CD4-positive, CD25-positive, alpha-beta regulatory T cell (primary cell): ENCODE results near the gene SMURF2. TPM values are rescaled to one million over a fixed set of nuclear protein-coding genes. Genes with fewer than 3 reads are reported as not detected.

Experiments
- ATAC-seq, 2 donors: fragments of 150-1000 bp; cut with Tn5 transposase; one replicate each; pipeline ENCODE4 v1.10.0; 2021; ENCODE audit warnings: low read depth in 2 of 2, moderate number of reproducible peaks in 2 of 2, moderate library complexity in 1 of 2
- DNase-seq, 3 donors: peaks; one replicate each; pipeline versions ENCODE4 v3.0.0 to v3.0.0-alpha.2; 2012 to 2022; ENCODE audit warnings: mixed read lengths in 1 of 3
- H3K27ac ChIP-seq: one replicate; pipeline ENCODE4 v1.7.0; 2013; ENCODE audit warnings: mild to moderate bottlenecking, low read length; ENCODE audit not compliant: insufficient read depth, poor library complexity, severe bottlenecking
- H3K27me3 ChIP-seq: one replicate; pipeline ENCODE4 v1.7.0; 2013; ENCODE audit warnings: low read length; ENCODE audit not compliant: control insufficient read depth, insufficient read depth
- H3K36me3 ChIP-seq: one replicate; pipeline ENCODE4 v1.7.0; 2013; ENCODE audit warnings: mild to moderate bottlenecking, low read length, moderate library complexity; ENCODE audit not compliant: control insufficient read depth, insufficient read depth
- H3K4me1 ChIP-seq: 2 replicates; pipeline ENCODE4 v1.7.0; 2013; ENCODE audit warnings: mild to moderate bottlenecking, low read length; ENCODE audit not compliant: insufficient read depth, control insufficient read depth, poor library complexity, severe bottlenecking
- H3K4me3 ChIP-seq: one replicate; pipeline ENCODE4 v1.7.0; 2013; ENCODE audit warnings: low read depth, mild to moderate bottlenecking, low read length, moderate library complexity
- H3K9me3 ChIP-seq, 2 experiments: 1 replicate in 1 of 2; 2 replicates in 1 of 2; pipeline ENCODE4 v1.7.0; 2013; ENCODE audit warnings: low read length in 2 of 2, mild to moderate bottlenecking in 1 of 2, moderate library complexity in 1 of 2; ENCODE audit not compliant: control insufficient read depth in 2 of 2
- H3K27ac Mint-ChIP-seq, 3 donors: one replicate each; pipeline ENCODE4 v1.8.0; 2020 to 2022; ENCODE audit warnings: mild to moderate bottlenecking in 3 of 3, mixed read lengths in 3 of 3, moderate library complexity in 2 of 3
- H3K27me3 Mint-ChIP-seq: one replicate; pipeline ENCODE4 v1.8.0; 2022; ENCODE audit warnings: mild to moderate bottlenecking, mixed read lengths
- H3K36me3 Mint-ChIP-seq: one replicate; pipeline ENCODE4 v1.8.0; 2020; ENCODE audit warnings: mixed read lengths
- H3K4me1 Mint-ChIP-seq, 4 donors: one replicate each; pipeline ENCODE4 v1.8.0; 2020 to 2022; ENCODE audit warnings: mixed read lengths in 4 of 4, mild to moderate bottlenecking in 1 of 4
- H3K4me3 Mint-ChIP-seq, 4 donors: one replicate each; pipeline ENCODE4 v1.8.0; 2020 to 2022; ENCODE audit warnings: mild to moderate bottlenecking in 4 of 4, mixed read lengths in 4 of 4, moderate library complexity in 3 of 4
- H3K9me3 Mint-ChIP-seq, 7 donors: one replicate each; pipeline ENCODE4 v1.8.0; 2020 to 2022; ENCODE audit warnings: mixed read lengths in 7 of 7, mild to moderate bottlenecking in 3 of 7, moderate library complexity in 2 of 7
- polyA plus RNA-seq, 4 donors: library from polyadenylated mRNA; unstranded; fragments of 300-500 nt; fragmentation: Illumina TruSeq; gene quantifications; one replicate each; pipeline ENCODE4 v1.2.3, GENCODE V29; 2021
- total RNA-seq: library from RNA; stranded (reverse); gene quantifications from one replicate; pipeline ENCODE4 v1.2.3, GENCODE V29; 2022

Gene SMURF2
- total and polyA plus RNA-seq, 5 donors from 2014 or later: 4.0 to 18.7 (median 4.7) TPM

GRCh38 chr17:64503821-64504768, 158.0 kb downstream of the SMURF2 start:
- Histone ChIP-seq H3K4me3 (peak overlapping the region; percentile 100), H3K36me3 (peaks cover 63% of the 10 kb centered on the region), H3K4me1 (peaks cover 50% of the 10 kb centered on the region), H3K27ac (peak overlapping the region; percentile 99), H3K27me3 (no peaks in the 10 kb centered on the region), H3K9me3 (no peaks in the 10 kb centered on the region)
- Mint-ChIP-seq H3K36me3 (peaks cover 74% of the 10 kb centered on the region), H3K4me1 (peaks cover 20 to 75% (median 64%) of the 10 kb centered on the region in 4 donors), H3K9me3 (peaks cover 0 to 5% (median 0%) of the 10 kb centered on the region in 7 donors), H3K4me3 (peak overlapping the region; percentile 88 to 100 (median 99)), H3K27ac (peak overlapping the region; percentile 100), H3K27me3 (peaks cover 19% of the 10 kb centered on the region)
- no peak for ATAC-seq
- no peak for DNase-seq

GRCh38 chr17:64503341-64503740, 158.8 kb downstream of the SMURF2 start:
- peak overlapping the region; percentile 99 for H3K27ac ChIP-seq
- H3K27ac Mint-ChIP-seq: peak overlapping the region in 2 of 3 donors; percentile 5 to 100

GRCh38 chr17:64502809-64503208, 159.3 kb downstream of the SMURF2 start:
- H3K27ac ChIP-seq: peak overlapping the region; percentile 99
- H3K36me3 ChIP-seq: peaks cover 67% of the 10 kb centered on the region
- H3K27ac Mint-ChIP-seq: peak overlapping the region in 2 of 3 donors; percentile 5 to 100
- H3K27me3 Mint-ChIP-seq: peaks cover 25% of the 10 kb centered on the region
- H3K4me3 ChIP-seq: peak overlapping the region; percentile 100
- no peaks in the 10 kb centered on the region for H3K27me3 ChIP-seq
- H3K9me3 Mint-ChIP-seq: peaks cover 0 to 5% (median 0%) of the 10 kb centered on the region in 7 donors
- H3K9me3 ChIP-seq: no peaks in the 10 kb centered on the region
- ATAC-seq (no peak), DNase-seq (peak in 1 of 3 donors; percentile 10)
- peaks cover 32 to 85% (median 65%) of the 10 kb centered on the region in 4 donors for H3K4me1 Mint-ChIP-seq
- H3K4me3 Mint-ChIP-seq: peak overlapping the region; percentile 33 to 98 (median 62)
- H3K4me1 ChIP-seq: peaks cover 42% of the 10 kb centered on the region
- peaks cover 77% of the 10 kb centered on the region for H3K36me3 Mint-ChIP-seq

More at GRCh38 chr17:64503341-64503740, 158.8 kb downstream of the SMURF2 start:
- Histone ChIP-seq H3K9me3 (no peaks in the 10 kb centered on the region), H3K4me1 (peaks cover 44% of the 10 kb centered on the region), H3K4me3 (peak overlapping the region; percentile 100), H3K36me3 (peaks cover 67% of the 10 kb centered on the region), H3K27me3 (no peaks in the 10 kb centered on the region)
- peaks cover 26 to 79% (median 66%) of the 10 kb centered on the region in 4 donors for H3K4me1 Mint-ChIP-seq
- ATAC-seq (no peak), DNase-seq (no peak)
- peaks cover 0 to 5% (median 0%) of the 10 kb centered on the region in 7 donors for H3K9me3 Mint-ChIP-seq
- peaks cover 23% of the 10 kb centered on the region for H3K27me3 Mint-ChIP-seq
- H3K4me3 Mint-ChIP-seq: peak overlapping the region; percentile 35 to 98 (median 68)
- H3K36me3 Mint-ChIP-seq: peaks cover 75% of the 10 kb centered on the region

DNA sequence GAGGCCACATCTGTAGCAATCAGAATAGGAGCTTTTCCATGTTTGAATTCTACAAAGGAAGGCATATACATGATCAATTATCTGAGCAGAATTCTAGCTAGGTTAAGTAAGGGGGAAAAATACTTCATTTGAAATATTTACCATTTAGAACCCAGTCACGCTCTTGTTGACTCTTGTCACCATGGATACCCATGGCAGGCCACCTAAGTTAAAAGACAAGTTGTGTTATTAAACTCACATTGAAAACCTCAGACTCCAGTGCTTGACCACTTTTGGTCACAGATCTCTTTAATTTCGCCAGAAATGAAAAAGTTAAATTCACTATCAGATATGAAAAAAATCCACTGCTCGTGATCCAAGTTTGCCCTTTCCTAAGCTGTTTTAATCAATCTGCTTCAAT, 160.1 kb downstream of the SMURF2 start:
- peak overlapping the region; percentile 38 to 100 (median 56) for H3K27ac Mint-ChIP-seq
- DNase-seq (peak in 1 of 3 donors; percentile 20), ATAC-seq (no peak)
- peaks cover 77% of the 10 kb centered on the region for H3K36me3 Mint-ChIP-seq
- Histone ChIP-seq H3K9me3 (no peaks in the 10 kb centered on the region), H3K27me3 (no peaks in the 10 kb centered on the region), H3K4me1 (peaks cover 45% of the 10 kb centered on the region), H3K27ac (peak overlapping the region; percentile 53), H3K36me3 (peaks cover 67% of the 10 kb centered on the region), H3K4me3 (peak overlapping the region; percentile 100)
- peaks cover 24% of the 10 kb centered on the region for H3K27me3 Mint-ChIP-seq
- H3K9me3 Mint-ChIP-seq: peaks cover 0 to 5% (median 0%) of the 10 kb centered on the region in 7 donors
- H3K4me3 Mint-ChIP-seq: peak overlapping the region; percentile 3 to 88 (median 73)
- H3K4me1 Mint-ChIP-seq: peaks cover 29 to 85% (median 66%) of the 10 kb centered on the region in 4 donors

DNA sequence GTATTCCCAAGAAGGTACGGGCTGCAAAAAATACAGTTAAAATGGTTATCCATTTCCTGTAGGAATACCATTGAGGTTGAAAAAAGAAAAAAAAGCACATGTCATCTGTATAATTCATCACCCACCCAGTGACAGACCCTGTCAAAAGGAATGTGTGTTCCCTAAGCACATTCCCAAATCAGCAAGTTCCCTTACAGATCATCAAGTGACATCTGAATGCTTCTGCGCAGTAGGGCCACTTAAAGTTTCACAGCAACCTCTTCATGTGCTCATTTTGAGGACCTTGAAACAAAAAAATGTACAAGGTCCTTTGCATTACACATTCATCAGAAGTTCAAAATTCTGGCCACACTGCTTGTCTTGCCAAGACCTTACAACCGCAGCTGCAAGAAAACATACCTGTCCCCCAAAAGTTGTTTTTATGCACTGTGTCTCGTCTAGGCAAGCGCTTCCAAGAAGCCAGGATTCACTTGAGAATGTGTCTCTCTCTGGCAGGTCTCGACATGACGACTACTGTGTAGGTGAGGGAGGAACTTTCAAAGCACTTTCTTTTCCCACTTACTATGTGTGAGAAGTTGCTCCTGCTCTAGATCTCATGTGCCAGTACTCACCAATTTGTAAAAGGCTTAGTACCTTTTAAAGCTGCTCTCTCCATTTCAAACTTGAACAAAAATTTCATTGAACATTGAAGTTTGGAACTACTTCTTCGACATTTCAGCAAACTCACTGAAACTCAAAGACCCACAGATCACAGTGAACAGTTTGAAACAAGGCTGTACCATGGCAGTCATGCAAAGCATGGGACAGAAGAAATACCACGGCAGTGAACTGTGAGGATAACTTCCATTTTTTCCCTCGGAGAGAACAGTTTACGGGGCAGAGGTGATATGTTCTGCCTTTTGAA, 161.0 kb downstream of the SMURF2 start:
- H3K27me3 ChIP-seq: no peaks in the 10 kb centered on the region
- DNase-seq (peak in 1 of 3 donors; percentile 22), ATAC-seq (no peak)
- Mint-ChIP-seq H3K27me3 (peaks cover 19% of the 10 kb centered on the region), H3K9me3 (peaks cover 0 to 1% (median 0%) of the 10 kb centered on the region in 7 donors), H3K27ac (peak overlapping the region; percentile 9 to 100 (median 56)), H3K4me1 (peaks cover 31 to 89% (median 72%) of the 10 kb centered on the region in 4 donors), H3K36me3 (peaks cover 76% of the 10 kb centered on the region), H3K4me3 (peak overlapping the region; percentile 42 to 88 (median 69))
- no peak overlapping the region for H3K4me3 ChIP-seq
- H3K36me3 ChIP-seq: peaks cover 67% of the 10 kb centered on the region
- peak overlapping the region; percentile 53 for H3K27ac ChIP-seq
- H3K9me3 ChIP-seq: no peaks in the 10 kb centered on the region
- H3K4me1 ChIP-seq: peaks cover 45% of the 10 kb centered on the region

DNA sequence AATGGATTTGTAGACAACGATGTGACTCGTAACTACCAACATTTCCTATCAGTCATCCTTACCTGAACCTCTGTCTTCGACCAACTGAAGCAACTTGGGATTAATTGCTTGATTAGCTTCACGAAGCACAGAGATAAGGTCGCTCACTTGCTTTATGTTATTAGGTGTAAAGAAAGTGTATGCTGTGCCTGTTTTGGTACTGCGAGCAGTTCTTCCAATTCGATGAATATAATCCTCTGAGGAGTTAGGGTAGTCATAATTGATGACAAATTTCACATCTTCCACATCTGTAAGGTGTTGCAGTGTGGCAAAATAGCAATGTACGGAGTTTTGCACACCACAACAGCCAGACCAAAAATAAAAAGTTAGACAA, 161.6 kb downstream of the SMURF2 start:
- Histone ChIP-seq H3K9me3 (no peaks in the 10 kb centered on the region), H3K27me3 (no peaks in the 10 kb centered on the region), H3K27ac (no peak overlapping the region), H3K4me1 (peaks cover 51% of the 10 kb centered on the region), H3K4me3 (no peak overlapping the region), H3K36me3 (peaks cover 67% of the 10 kb centered on the region)
- Mint-ChIP-seq H3K27ac (peak overlapping the region in 2 of 3 donors; percentile 55 to 100), H3K4me3 (peak overlapping the region; percentile 28 to 88 (median 52)), H3K4me1 (peaks cover 34 to 92% (median 76%) of the 10 kb centered on the region in 4 donors), H3K27me3 (peaks cover 17% of the 10 kb centered on the region), H3K9me3 (peaks cover 0 to 1% (median 0%) of the 10 kb centered on the region in 7 donors), H3K36me3 (peaks cover 70% of the 10 kb centered on the region)
- DNase-seq (peak in 1 of 3 donors; percentile 22), ATAC-seq (no peak)
